Measurements from ENCODE around the gene SEC63. TPM values are rescaled to one million over a fixed set of nuclear protein-coding genes. Genes with fewer than 3 reads are reported as not detected.
"Not testable (repeated sequence)": the region's sequence is repeated elsewhere in the genome, so short reads cannot be mapped to it uniquely, and the experiment has no call there.

SEC63 gene
- total and polyA plus RNA-seq, 12 donors: 23.8 to 190 (median 64.1) TPM

- intact Hi-C loops (cut with DNase I): no loop called here
- no peaks in the 10 kb centered on the region for H3K9me3 ChIP-seq (replicated peaks in 1 of 3)
- no peaks in the 10 kb centered on the region for H3K27me3 ChIP-seq
- H3K36me3 ChIP-seq (replicated peaks in 1 of 2): no peaks in the 10 kb centered on the region
- TF ChIP-seq POLR2A (IDR thresholded peaks at IDR 0.05) (no peak), CTCF (IDR thresholded peaks at IDR 0.05) (no peak)
- H3K4me3 ChIP-seq: no peak overlapping the region
- H3K27ac ChIP-seq: no peak overlapping the region
- H3K4me1 ChIP-seq (replicated peaks in 1 of 2): no peaks in the 10 kb centered on the region
- no peak for DNase-seq
These were observed 95.6 kb downstream of the SEC63 start for GRCh38 chr6:107862383-107862782.

GRCh38 chr6:107860963-107861362 is 97.0 kb downstream of the SEC63 start:
- H3K9me3 ChIP-seq (replicated peaks in 1 of 3); H3K27ac ChIP-seq; H3K27me3 ChIP-seq; H3K4me1 ChIP-seq (replicated peaks in 1 of 2); H3K4me3 ChIP-seq; intact Hi-C loops (cut with DNase I); H3K36me3 ChIP-seq (replicated peaks in 1 of 2); DNase-seq: not testable (repeated sequence)
- 91 to 98% (median 92%) methylated on average over 4 of the region's 4 CpGs for WGBS, 4 donors

- H3K4me1 ChIP-seq (replicated peaks in 1 of 2); H3K27me3 ChIP-seq; H3K36me3 ChIP-seq (replicated peaks in 1 of 2); DNase-seq; intact Hi-C loops (cut with DNase I); H3K27ac ChIP-seq; H3K9me3 ChIP-seq (replicated peaks in 1 of 3); H3K4me3 ChIP-seq: not testable (repeated sequence)
- WGBS, 4 donors: 74 to 79% (median 77%) methylated on average over 16 to 18 of the region's 18 CpGs
These were observed 97.9 kb downstream of the SEC63 start for GRCh38 chr6:107860144-107860543.

- no peaks in the 10 kb centered on the region for H3K36me3 ChIP-seq (replicated peaks in 1 of 2)
- H3K27ac ChIP-seq: no peak overlapping the region
These were observed 104.8 kb downstream of the SEC63 start for GRCh38 chr6:107853230-107853629.

GRCh38 chr6:107849325-107849724 is 108.7 kb downstream of the SEC63 start:
- Histone ChIP-seq H3K4me1 (replicated peaks in 1 of 2) (peaks cover 0 to 11% of the 10 kb centered on the region in 2 donors), H3K27me3 (no peaks in the 10 kb centered on the region), H3K36me3 (replicated peaks in 1 of 2) (no peaks in the 10 kb centered on the region), H3K27ac (no peak overlapping the region), H3K4me3 (no peak overlapping the region), H3K9me3 (replicated peaks in 1 of 3) (no peaks in the 10 kb centered on the region)
- intact Hi-C loops (cut with DNase I): loop anchor here in 1 of 2 donors (5.0 to 10.0 kb wide), 2 partner anchors 145 to 172 kb away; no protein-coding TSS in a partner anchor
- 88 to 92% (median 90%) methylated on average over 6 of the region's 6 CpGs for WGBS, 4 donors
- TF ChIP-seq POLR2A (IDR thresholded peaks at IDR 0.05) (no peak), CTCF (IDR thresholded peaks at IDR 0.05) (no peak)
- no peak for DNase-seq

More at GRCh38 chr6:107853230-107853629, 104.8 kb downstream of the SEC63 start:
- TF ChIP-seq CTCF (IDR thresholded peaks at IDR 0.05): no peak
- TF ChIP-seq POLR2A (IDR thresholded peaks at IDR 0.05): no peak
- Histone ChIP-seq H3K9me3 (replicated peaks in 1 of 3) (no peaks in the 10 kb centered on the region), H3K4me3 (no peak overlapping the region), H3K4me1 (replicated peaks in 1 of 2) (peaks cover 0 to 5% of the 10 kb centered on the region in 2 donors), H3K27me3 (no peaks in the 10 kb centered on the region)
- intact Hi-C loops (cut with DNase I): no loop called here
- 88 to 93% (median 89%) methylated on average over 3 of the region's 3 CpGs for WGBS, 4 donors
- no peak for DNase-seq

Data from adrenal gland (tissue), 12 donors.